ENCODE results near the gene RAPSN. TPM values are rescaled to one million over a fixed set of nuclear protein-coding genes. Genes with fewer than 3 reads are reported as not detected.

RAPSN gene
- total and polyA plus RNA-seq, 2 experiments from 2014 or later: 0.17 to 0.23 TPM

DNA sequence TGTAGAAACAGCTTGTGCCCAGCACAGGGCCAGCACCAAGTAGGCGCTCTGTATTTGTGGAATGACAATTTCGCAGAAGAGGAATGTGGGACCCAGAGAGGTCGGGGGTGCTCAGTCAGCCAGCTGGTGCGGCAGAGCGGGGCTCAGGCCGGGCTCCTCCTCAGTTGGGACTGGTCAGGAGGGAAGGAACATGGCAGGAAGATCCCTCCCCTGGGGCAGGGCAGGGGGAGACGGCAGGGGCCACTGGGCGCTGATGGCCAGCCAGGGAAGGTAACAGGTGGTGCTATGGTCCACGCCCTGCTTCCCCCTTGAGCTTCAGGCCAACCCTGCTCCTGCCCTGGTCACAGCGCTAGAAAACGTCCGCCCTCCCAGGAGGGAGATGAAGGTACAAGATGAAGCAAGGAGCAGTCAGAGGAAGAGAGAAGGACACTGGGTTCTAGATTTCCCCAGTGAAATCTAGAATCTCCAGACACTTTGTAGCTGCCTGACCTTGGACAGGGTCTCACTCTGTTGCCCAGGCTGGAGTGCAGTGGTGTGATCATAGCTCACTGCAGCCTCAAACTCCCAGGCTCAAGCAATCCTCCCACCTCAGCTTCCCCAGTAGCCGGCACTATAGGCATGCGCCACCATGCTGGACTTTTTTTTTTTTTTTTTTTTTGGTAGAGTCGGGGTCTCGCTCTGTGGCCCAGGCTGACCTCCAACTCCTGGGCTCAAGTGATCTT lies 57.1 kb downstream of the RAPSN start (continued):
- TF ChIP-seq, protein P1, sequence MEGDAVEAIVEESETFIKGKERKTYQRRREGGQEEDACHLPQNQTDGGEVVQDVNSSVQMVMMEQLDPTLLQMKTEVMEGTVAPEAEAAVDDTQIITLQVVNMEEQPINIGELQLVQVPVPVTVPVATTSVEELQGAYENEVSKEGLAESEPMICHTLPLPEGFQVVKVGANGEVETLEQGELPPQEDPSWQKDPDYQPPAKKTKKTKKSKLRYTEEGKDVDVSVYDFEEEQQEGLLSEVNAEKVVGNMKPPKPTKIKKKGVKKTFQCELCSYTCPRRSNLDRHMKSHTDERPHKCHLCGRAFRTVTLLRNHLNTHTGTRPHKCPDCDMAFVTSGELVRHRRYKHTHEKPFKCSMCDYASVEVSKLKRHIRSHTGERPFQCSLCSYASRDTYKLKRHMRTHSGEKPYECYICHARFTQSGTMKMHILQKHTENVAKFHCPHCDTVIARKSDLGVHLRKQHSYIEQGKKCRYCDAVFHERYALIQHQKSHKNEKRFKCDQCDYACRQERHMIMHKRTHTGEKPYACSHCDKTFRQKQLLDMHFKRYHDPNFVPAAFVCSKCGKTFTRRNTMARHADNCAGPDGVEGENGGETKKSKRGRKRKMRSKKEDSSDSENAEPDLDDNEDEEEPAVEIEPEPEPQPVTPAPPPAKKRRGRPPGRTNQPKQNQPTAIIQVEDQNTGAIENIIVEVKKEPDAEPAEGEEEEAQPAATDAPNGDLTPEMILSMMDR (conservative IDR thresholded peaks at IDR 0.05; ENCODE audit: low read depth in 2 of 2): no peak
- TF ChIP-seq JUNB (IDR thresholded peaks at IDR 0.05; ENCODE audit: unreplicated experiment): no peak
- no peak for TF ChIP-seq ZNF114 (CRISPR knock-in tag; IDR thresholded peaks at IDR 0.05)

DNA sequence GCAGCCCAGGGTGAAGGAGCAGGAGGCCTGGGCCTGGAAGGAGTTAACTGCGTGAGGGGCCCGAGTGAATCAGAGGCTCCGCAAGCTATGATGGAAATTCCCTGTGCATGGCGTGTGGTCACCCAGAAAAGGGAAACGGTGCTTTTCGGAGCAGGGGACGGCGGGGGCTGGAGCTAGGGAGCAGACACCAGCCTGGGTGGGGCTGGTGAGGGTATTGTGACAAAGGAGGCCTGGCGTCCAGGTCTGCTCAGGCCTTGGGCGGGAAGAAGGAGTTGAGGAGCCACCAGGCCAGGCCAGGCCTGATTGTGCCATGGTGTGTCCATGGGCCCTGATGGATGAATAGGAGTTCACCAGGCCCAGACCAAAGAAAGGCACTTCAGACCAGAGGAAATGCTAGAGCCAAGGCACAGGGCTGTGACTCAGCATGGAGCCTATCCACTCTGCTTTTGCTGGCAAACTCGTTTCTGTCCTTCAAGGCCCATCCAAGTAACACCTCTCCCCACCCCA lies 57.8 kb downstream of the RAPSN start:
- ATAC-seq: no peak
- H3K4me1 ChIP-seq (ENCODE audit: insufficient read depth): no peaks in the 10 kb centered on the region
- H2AFZ ChIP-seq: 0 out of 2 replicates have a peak overlapping the region, but pooled peaks have one; percentile 52
- TF ChIP-seq REST (IDR thresholded peaks at IDR 0.05; ENCODE audit: unreplicated experiment): no peak
- DNase-seq (ENCODE audit: low spot score): no peak
- no peaks in the 10 kb centered on the region for H3K27me3 ChIP-seq (ENCODE audit: insufficient read depth)
- H3K9me2 ChIP-seq (ENCODE audit: insufficient read depth): no peaks in the 10 kb centered on the region
- peaks cover 3% of the 10 kb centered on the region for H3K27me3 Mint-ChIP-seq (ENCODE audit: insufficient read depth, low read depth, poor library complexity)
- peaks cover 2% of the 10 kb centered on the region; the same call in 2 of the 3 replicates for H3K4me1 Mint-ChIP-seq
- peak overlapping the region; percentile 74; the same call in 1 of the 2 replicates for H3K27ac Mint-ChIP-seq
- no peaks in the 10 kb centered on the region for H3K79me2 ChIP-seq (replicated peaks; ENCODE audit: insufficient read depth)
- no peaks in the 10 kb centered on the region for H3K36me3 ChIP-seq (ENCODE audit: insufficient read depth)
- no peaks in the 10 kb centered on the region for H4K20me1 ChIP-seq (replicated peaks; ENCODE audit: insufficient read depth)
- H3K4me2 ChIP-seq: no peak overlapping the region
- H3K36me3 Mint-ChIP-seq (ENCODE audit: low read depth): no peaks in the 10 kb centered on the region
- no peak overlapping the region for H3K4me3 ChIP-seq
- no peak overlapping the region for H3K27ac ChIP-seq (ENCODE audit: low read depth)
- H3K9me3 Mint-ChIP-seq: no peaks in the 10 kb centered on the region
- H3F3A ChIP-seq (replicated peaks; ENCODE audit: low read depth): no peaks in the 10 kb centered on the region
- no peak overlapping the region for H3K4me3 Mint-ChIP-seq

GRCh38 chr11:47390422-47390760 lies 58.5 kb downstream of the RAPSN start:
- no peak overlapping the region for H3K4me3 ChIP-seq
- ATAC-seq (no peak), DNase-seq (ENCODE audit: low spot score) (no peak)
- Mint-ChIP-seq H3K4me3 (no peak overlapping the region), H3K27ac (no peak overlapping the region), H3K36me3 (ENCODE audit: low read depth) (no peaks in the 10 kb centered on the region), H3K4me1 (peaks cover 2% of the 10 kb centered on the region; the same call in 2 of the 3 replicates), H3K27me3 (ENCODE audit: insufficient read depth, low read depth, poor library complexity) (peaks cover 3% of the 10 kb centered on the region), H3K9me3 (no peaks in the 10 kb centered on the region)
- no peaks in the 10 kb centered on the region for H4K20me1 ChIP-seq (replicated peaks; ENCODE audit: insufficient read depth)
- H3F3A ChIP-seq (replicated peaks; ENCODE audit: low read depth): no peaks in the 10 kb centered on the region
- H3K27ac ChIP-seq (ENCODE audit: low read depth): no peak overlapping the region
- H3K27me3 ChIP-seq (ENCODE audit: insufficient read depth): no peaks in the 10 kb centered on the region
- no peak overlapping the region for H3K4me2 ChIP-seq
- H3K36me3 ChIP-seq (ENCODE audit: insufficient read depth): no peaks in the 10 kb centered on the region
- no peaks in the 10 kb centered on the region for H3K79me2 ChIP-seq (replicated peaks; ENCODE audit: insufficient read depth)
- no peaks in the 10 kb centered on the region for H3K9me2 ChIP-seq (ENCODE audit: insufficient read depth)
- no peak overlapping the region for H2AFZ ChIP-seq
- H3K4me1 ChIP-seq (ENCODE audit: insufficient read depth): no peaks in the 10 kb centered on the region
- TF ChIP-seq, protein P2, sequence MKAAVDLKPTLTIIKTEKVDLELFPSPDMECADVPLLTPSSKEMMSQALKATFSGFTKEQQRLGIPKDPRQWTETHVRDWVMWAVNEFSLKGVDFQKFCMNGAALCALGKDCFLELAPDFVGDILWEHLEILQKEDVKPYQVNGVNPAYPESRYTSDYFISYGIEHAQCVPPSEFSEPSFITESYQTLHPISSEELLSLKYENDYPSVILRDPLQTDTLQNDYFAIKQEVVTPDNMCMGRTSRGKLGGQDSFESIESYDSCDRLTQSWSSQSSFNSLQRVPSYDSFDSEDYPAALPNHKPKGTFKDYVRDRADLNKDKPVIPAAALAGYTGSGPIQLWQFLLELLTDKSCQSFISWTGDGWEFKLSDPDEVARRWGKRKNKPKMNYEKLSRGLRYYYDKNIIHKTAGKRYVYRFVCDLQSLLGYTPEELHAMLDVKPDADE (IDR thresholded peaks at IDR 0.05): no peak
- no peak for TF ChIP-seq REST (IDR thresholded peaks at IDR 0.05; ENCODE audit: unreplicated experiment)
- no peak for TF ChIP-seq JUNB (IDR thresholded peaks at IDR 0.05; ENCODE audit: unreplicated experiment)
- TF ChIP-seq NANOG (IDR thresholded peaks at IDR 0.05; ENCODE audit: borderline replicate concordance): no peak
- TF ChIP-seq, protein P1 (conservative IDR thresholded peaks at IDR 0.05; ENCODE audit: low read depth in 2 of 2): no peak
- TF ChIP-seq CREB1 (CRISPR knock-in tag; IDR thresholded peaks at IDR 0.05; ENCODE audit: low read depth): no peak
- TF ChIP-seq STAT1 (IDR thresholded peaks at IDR 0.05; ENCODE audit: unreplicated experiment): no peak
